Sigmoid colon (tissue), 4 donors: ENCODE data around the gene GALR1.

Experiments
- CTCF ChIP-seq, 4 experiments: fragments of 450-650 bp in 3 of 4; fragments of 200-600 bp in 1 of 4; IDR thresholded peaks; one replicate each; pipeline ENCODE4 v1.5.1; 2016 to 2019; ENCODE audit warnings: antibody characterized with exemption in 4 of 4, mild to moderate bottlenecking in 3 of 4, moderate library complexity in 2 of 4
- EP300 ChIP-seq, 4 donors: sonication (generic); formaldehyde crosslinking; IDR thresholded peaks; one replicate each; pipeline ENCODE4 v1.6.1; 2017; ENCODE audit warnings: antibody characterized with exemption in 4 of 4
- POLR2AphosphoS5 ChIP-seq, 4 donors: sonication (generic); formaldehyde crosslinking; IDR thresholded peaks; one replicate each; pipeline ENCODE4 v1.6.1; 2017; ENCODE audit warnings: antibody characterized with exemption in 4 of 4

GRCh38 chr18:77203851-77204250 lies 45.8 kb upstream of the GALR1 start:
- TF ChIP-seq EP300 (IDR thresholded peaks at IDR 0.05) (no peak), POLR2AphosphoS5 (IDR thresholded peaks at IDR 0.05) (no peak), CTCF (IDR thresholded peaks at IDR 0.05) (no peak)
